ENCODE data around the gene FKBP2.

FKBP2 gene

DNA sequence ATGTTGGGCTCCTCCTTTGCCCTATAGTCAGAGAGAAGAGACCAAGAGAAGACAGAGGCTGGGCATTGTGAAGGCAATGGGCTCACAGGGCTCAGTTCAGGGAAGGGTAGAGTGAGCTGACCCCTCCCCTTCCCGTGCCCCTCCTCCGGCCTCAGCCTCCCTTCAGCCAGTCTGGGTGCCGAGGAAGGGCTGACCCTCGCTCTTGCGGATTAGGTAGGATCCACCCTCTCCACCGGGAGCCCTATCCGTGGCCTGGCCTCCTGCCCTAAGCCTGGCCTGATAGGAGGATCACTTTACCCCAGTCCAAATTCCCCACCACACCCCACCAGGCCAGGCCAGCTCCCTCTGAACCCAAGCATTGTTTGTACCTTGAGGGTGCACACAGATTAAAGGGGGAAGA, 7.7 kb downstream of the FKBP2 start:
- H3K27me3 ChIP-seq (ENCODE audit: control insufficient read depth, insufficient read depth, low read length, poor library complexity, severe bottlenecking) = peaks cover 10% of the 10 kb centered on the region

DNA sequence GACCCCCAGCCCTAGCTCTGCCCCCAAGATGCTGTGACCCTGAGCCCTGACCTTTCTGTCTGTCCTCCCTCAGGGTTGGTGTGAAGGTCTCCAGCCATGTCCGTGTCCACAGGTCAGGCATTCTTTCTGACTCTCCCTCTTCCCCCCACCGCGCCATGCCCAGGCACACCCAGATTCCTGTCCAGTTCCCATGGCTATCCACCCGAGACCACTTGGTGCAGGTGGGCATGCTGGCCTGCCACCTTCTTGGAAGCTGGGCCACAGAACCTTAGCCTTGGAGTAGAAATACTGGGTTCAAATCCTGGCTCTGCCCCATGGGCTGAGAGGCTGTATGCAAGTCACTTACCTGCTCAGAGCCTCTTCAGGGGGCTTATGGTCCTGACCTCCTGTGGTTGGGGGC, 8.1 kb downstream of the FKBP2 start:
- Histone ChIP-seq H3K27me3 (ENCODE audit: control insufficient read depth, insufficient read depth, low read length, poor library complexity, severe bottlenecking) (peaks cover 10% of the 10 kb centered on the region), H3K4me3 (ENCODE audit: insufficient read depth, low read depth, low read length) (no peak overlapping the region), H3K4me1 (ENCODE audit: control insufficient read depth, insufficient read depth, low read length) (peaks cover 27% of the 10 kb centered on the region), H3K27ac (ENCODE audit: insufficient read depth, low read depth, low read length, poor library complexity, severe bottlenecking) (no peak overlapping the region), H3K36me3 (ENCODE audit: control insufficient read depth, insufficient read depth, low read length) (no peaks in the 10 kb centered on the region), H3K9me3 (ENCODE audit: control insufficient read depth, low read length) (no peaks in the 10 kb centered on the region)
- WGBS, 2 experiments = 84 to 92% methylated on average over 4 of the region's 4 CpGs

More for the DNA sequence above, 7.7 kb downstream of the FKBP2 start:
- Histone ChIP-seq H3K4me1 (ENCODE audit: control insufficient read depth, insufficient read depth, low read length) (peaks cover 27% of the 10 kb centered on the region), H3K27ac (ENCODE audit: insufficient read depth, low read depth, low read length, poor library complexity, severe bottlenecking) (no peak overlapping the region), H3K9me3 (ENCODE audit: control insufficient read depth, low read length) (no peaks in the 10 kb centered on the region), H3K36me3 (ENCODE audit: control insufficient read depth, insufficient read depth, low read length) (peaks cover 1% of the 10 kb centered on the region), H3K4me3 (ENCODE audit: insufficient read depth, low read depth, low read length) (no peak overlapping the region)
- 33 to 41% methylated on average over 7 of the region's 7 CpGs for WGBS, 2 experiments

GRCh38 chr11:64249563-64250414, 8.9 kb downstream of the FKBP2 start:
- H3K4me3 ChIP-seq (ENCODE audit: insufficient read depth, low read depth, low read length) = peak overlapping the region; percentile 70
- 65 to 71% methylated on average over 8 of the region's 8 CpGs for WGBS, 2 experiments
- H3K36me3 ChIP-seq (ENCODE audit: control insufficient read depth, insufficient read depth, low read length) = no peaks in the 10 kb centered on the region
- no peaks in the 10 kb centered on the region for H3K9me3 ChIP-seq (ENCODE audit: control insufficient read depth, low read length)
- no peak overlapping the region for H3K27ac ChIP-seq (ENCODE audit: insufficient read depth, low read depth, low read length, poor library complexity, severe bottlenecking)
- peaks cover 27% of the 10 kb centered on the region for H3K4me1 ChIP-seq (ENCODE audit: control insufficient read depth, insufficient read depth, low read length)
- H3K27me3 ChIP-seq (ENCODE audit: control insufficient read depth, insufficient read depth, low read length, poor library complexity, severe bottlenecking) = peaks cover 10% of the 10 kb centered on the region

DNA sequence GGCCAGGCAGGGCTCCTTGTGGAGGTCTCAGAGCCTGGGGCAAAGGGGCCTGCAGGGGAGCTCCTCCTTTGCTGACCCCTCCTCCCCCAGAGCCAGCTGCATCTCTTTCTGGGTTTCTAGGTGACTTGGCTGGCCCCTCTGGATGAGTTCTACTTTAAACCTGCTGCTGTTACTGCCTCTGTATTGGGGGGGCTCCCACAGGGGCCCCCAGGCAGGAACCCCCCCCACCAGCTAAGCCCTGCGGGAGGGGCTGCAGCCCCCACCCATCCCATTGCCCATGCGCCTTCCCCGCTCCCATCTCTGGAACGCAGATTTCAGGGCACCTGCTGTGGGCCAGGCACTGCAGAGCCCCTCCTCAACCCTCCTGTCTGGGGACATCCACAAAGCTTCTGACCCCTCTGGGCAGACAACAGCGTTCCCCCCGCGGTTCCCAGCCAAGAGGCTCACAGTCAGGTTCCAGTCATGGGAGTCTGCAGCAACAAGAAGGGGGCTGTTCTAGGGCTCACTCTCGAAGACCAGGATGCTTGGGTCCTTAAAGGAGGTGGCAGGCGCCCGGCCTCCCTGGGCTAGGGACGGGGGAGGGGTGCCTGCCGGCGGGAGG, 9.6 kb downstream of the FKBP2 start:
- 3 to 4% methylated on average over 13 of the region's 13 CpGs for WGBS, 2 experiments
- no peak overlapping the region for H3K27ac ChIP-seq (ENCODE audit: insufficient read depth, low read depth, low read length, poor library complexity, severe bottlenecking)
- no peaks in the 10 kb centered on the region for H3K36me3 ChIP-seq (ENCODE audit: control insufficient read depth, insufficient read depth, low read length)
- peak overlapping the region; percentile 70 for H3K4me3 ChIP-seq (ENCODE audit: insufficient read depth, low read depth, low read length)
- no peaks in the 10 kb centered on the region for H3K9me3 ChIP-seq (ENCODE audit: control insufficient read depth, low read length)
- peaks cover 20% of the 10 kb centered on the region for H3K4me1 ChIP-seq (ENCODE audit: control insufficient read depth, insufficient read depth, low read length)
- H3K27me3 ChIP-seq (ENCODE audit: control insufficient read depth, insufficient read depth, low read length, poor library complexity, severe bottlenecking) = peaks cover 10% of the 10 kb centered on the region

GRCh38 chr11:64251016-64251752, 10.3 kb downstream of the FKBP2 start, which contains the start of gene PLCB3:
Gene PLCB3 (plus strand): TSS chr11:64251530. CDS start chr11:64251650, 120 bp downstream.
- 1% methylated on average over 75 of the region's 75 CpGs for WGBS, 2 experiments
- H3K27ac ChIP-seq (ENCODE audit: insufficient read depth, low read depth, low read length, poor library complexity, severe bottlenecking) = no peak within 1 kb of the TSS

DNA sequence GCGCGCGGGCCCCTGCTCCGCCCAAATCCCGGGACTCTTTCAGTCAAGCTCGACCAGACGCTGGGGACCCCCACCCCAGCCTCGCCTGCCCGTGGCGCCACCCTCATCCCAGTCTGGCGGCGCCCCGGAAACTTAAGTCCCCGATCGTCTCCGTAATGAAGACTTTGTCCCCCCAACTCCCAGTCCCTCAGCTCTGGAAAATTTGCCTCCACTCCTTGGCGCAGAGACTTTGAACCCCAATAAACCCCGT, 10.8 kb downstream of the FKBP2 start:
- peaks cover 15% of the 10 kb centered on the region for H3K4me1 ChIP-seq (ENCODE audit: control insufficient read depth, insufficient read depth, low read length)
- no peaks in the 10 kb centered on the region for H3K36me3 ChIP-seq (ENCODE audit: control insufficient read depth, insufficient read depth, low read length)
- no peaks in the 10 kb centered on the region for H3K9me3 ChIP-seq (ENCODE audit: control insufficient read depth, low read length)
- no peak overlapping the region for H3K27ac ChIP-seq (ENCODE audit: insufficient read depth, low read depth, low read length, poor library complexity, severe bottlenecking)
- 0 to 1% methylated on average over 18 of the region's 18 CpGs for whole genome bisulfite sequencing, 2 experiments
- H3K27me3 ChIP-seq (ENCODE audit: control insufficient read depth, insufficient read depth, low read length, poor library complexity, severe bottlenecking) = peaks cover 10% of the 10 kb centered on the region
- H3K4me3 ChIP-seq (ENCODE audit: insufficient read depth, low read depth, low read length) = peak overlapping the region; percentile 70

More at GRCh38 chr11:64251016-64251752, 10.3 kb downstream of the FKBP2 start, which contains the start of gene PLCB3:
- Histone ChIP-seq H3K9me3 (ENCODE audit: control insufficient read depth, low read length) (no peaks in the 10 kb centered on the region), H3K36me3 (ENCODE audit: control insufficient read depth, insufficient read depth, low read length) (no peaks in the 10 kb centered on the region), H3K4me1 (ENCODE audit: control insufficient read depth, insufficient read depth, low read length) (peaks cover 15% of the 10 kb centered on the region), H3K27me3 (ENCODE audit: control insufficient read depth, insufficient read depth, low read length, poor library complexity, severe bottlenecking) (peaks cover 10% of the 10 kb centered on the region), H3K4me3 (ENCODE audit: insufficient read depth, low read depth, low read length) (peak within 1 kb of the TSS; percentile 70)

DNA sequence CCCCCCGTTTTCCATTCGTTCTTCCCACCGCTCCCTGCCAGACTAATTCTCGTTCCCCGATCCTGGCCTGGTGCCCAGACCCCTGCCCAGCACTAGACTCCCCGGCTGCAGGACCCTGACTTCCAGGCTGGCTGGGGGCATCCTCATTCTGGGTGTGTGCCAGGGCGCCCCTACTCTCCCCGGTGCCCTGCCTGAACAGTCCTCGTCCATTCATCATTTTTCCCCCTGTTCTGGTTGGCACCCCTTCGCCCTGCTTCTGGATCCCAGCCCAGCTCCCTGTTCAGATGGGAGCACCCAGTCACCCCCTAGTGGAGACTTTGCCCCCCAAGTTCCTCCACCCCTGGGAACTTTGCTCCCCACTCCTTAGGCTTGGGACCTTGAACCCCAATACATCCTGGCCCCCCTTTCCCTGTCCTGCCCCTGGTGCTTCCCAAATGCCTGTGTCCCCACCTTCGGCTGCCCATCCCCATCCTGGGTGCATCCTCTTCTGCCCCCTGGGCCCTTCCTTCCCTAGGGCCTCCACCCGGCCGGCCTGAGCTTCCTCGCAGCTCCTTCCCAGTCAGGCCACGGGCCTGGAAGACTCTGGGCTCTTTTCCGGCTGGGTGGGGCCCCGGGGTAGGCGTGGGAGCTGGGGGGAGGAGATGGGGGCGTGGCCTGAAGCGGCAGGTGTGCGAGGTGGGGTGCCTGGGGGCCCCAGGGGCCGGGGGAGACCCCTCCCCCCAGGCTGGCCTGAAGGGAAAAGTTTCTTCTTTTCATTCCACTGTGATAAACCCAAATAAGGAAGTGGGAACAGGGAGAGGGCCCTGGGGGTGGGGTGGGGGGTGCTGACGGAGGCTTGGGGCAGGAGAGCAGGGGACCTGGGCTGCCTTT, 11.3 kb downstream of the FKBP2 start:
- no peaks in the 10 kb centered on the region for H3K36me3 ChIP-seq (ENCODE audit: control insufficient read depth, insufficient read depth, low read length)
- WGBS, 2 experiments = 5 to 7% methylated on average over 23 of the region's 23 CpGs
- H3K27ac ChIP-seq (ENCODE audit: insufficient read depth, low read depth, low read length, poor library complexity, severe bottlenecking) = no peak overlapping the region
- H3K4me1 ChIP-seq (ENCODE audit: control insufficient read depth, insufficient read depth, low read length) = peaks cover 15% of the 10 kb centered on the region
- peaks cover 10% of the 10 kb centered on the region for H3K27me3 ChIP-seq (ENCODE audit: control insufficient read depth, insufficient read depth, low read length, poor library complexity, severe bottlenecking)
- no peaks in the 10 kb centered on the region for H3K9me3 ChIP-seq (ENCODE audit: control insufficient read depth, low read length)
- peak overlapping the region; percentile 70 for H3K4me3 ChIP-seq (ENCODE audit: insufficient read depth, low read depth, low read length)

- Histone ChIP-seq H3K27me3 (ENCODE audit: control insufficient read depth, insufficient read depth, low read length, poor library complexity, severe bottlenecking) (peaks cover 5% of the 10 kb centered on the region), H3K27ac (ENCODE audit: insufficient read depth, low read depth, low read length, poor library complexity, severe bottlenecking) (no peak overlapping the region), H3K9me3 (ENCODE audit: control insufficient read depth, low read length) (no peaks in the 10 kb centered on the region), H3K4me3 (ENCODE audit: insufficient read depth, low read depth, low read length) (peak overlapping the region; percentile 70), H3K36me3 (ENCODE audit: control insufficient read depth, insufficient read depth, low read length) (no peaks in the 10 kb centered on the region), H3K4me1 (ENCODE audit: control insufficient read depth, insufficient read depth, low read length) (peaks cover 10% of the 10 kb centered on the region)
- WGBS, 2 experiments = 77 to 81% methylated on average over 8 of the region's 8 CpGs
These were observed 12.1 kb downstream of the FKBP2 start for GRCh38 chr11:64253043-64253442.

- WGBS, 2 experiments = 86 to 90% methylated on average over 5 of the region's 5 CpGs
- H3K27ac ChIP-seq (ENCODE audit: insufficient read depth, low read depth, low read length, poor library complexity, severe bottlenecking) = no peak overlapping the region
- peaks cover 9% of the 10 kb centered on the region for H3K4me1 ChIP-seq (ENCODE audit: control insufficient read depth, insufficient read depth, low read length)
- H3K36me3 ChIP-seq (ENCODE audit: control insufficient read depth, insufficient read depth, low read length) = peaks cover 3% of the 10 kb centered on the region
- H3K4me3 ChIP-seq (ENCODE audit: insufficient read depth, low read depth, low read length) = no peak overlapping the region
- no peaks in the 10 kb centered on the region for H3K9me3 ChIP-seq (ENCODE audit: control insufficient read depth, low read length)
- peaks cover 3% of the 10 kb centered on the region for H3K27me3 ChIP-seq (ENCODE audit: control insufficient read depth, insufficient read depth, low read length, poor library complexity, severe bottlenecking)
These were observed 12.6 kb downstream of the FKBP2 start for GRCh38 chr11:64253481-64253880.
